Activated CD4-positive, alpha-beta memory T cell treated with anti-CD3 and anti-CD28 coated beads, Interleukin-2, amount 10 ng/mL, durations not matched to agents 7 days and 5 days (primary cell): ENCODE results near the gene CDCA8. TPM values are rescaled to one million over a fixed set of nuclear protein-coding genes. Genes with fewer than 3 reads are reported as not detected.

Experiments used
- CTCF ChIA-PET: fragments of 350-600 bp; sonication (Branson Sonifier 250); formaldehyde crosslinking; loops from one replicate; lab custom pipeline; 2021; ENCODE audit warnings: antibody characterized with exemption, inconsistent platforms; lab: Charles Lee
- POLR2A ChIA-PET: fragments of 350-600 bp; sonication (Branson Sonifier 250); formaldehyde crosslinking; loops from one replicate; lab custom pipeline; 2021; ENCODE audit warnings: antibody characterized with exemption; lab: Charles Lee
- DNase-seq: peaks from one replicate; pipeline ENCODE4 v3.0.0-alpha.2; 2020
- H3K27ac Mint-ChIP-seq: one replicate; pipeline ENCODE4 v1.8.0; 2021; ENCODE audit warnings: mild to moderate bottlenecking, mixed read lengths
- H3K27me3 Mint-ChIP-seq: one replicate; pipeline ENCODE4 v1.8.0; 2021; ENCODE audit warnings: mixed read lengths
- H3K36me3 Mint-ChIP-seq: one replicate; pipeline ENCODE4 v1.8.0; 2021; ENCODE audit warnings: low read depth, mixed read lengths
- H3K4me1 Mint-ChIP-seq: one replicate; pipeline ENCODE4 v1.8.0; 2021; ENCODE audit warnings: mixed read lengths
- H3K4me3 Mint-ChIP-seq: one replicate; pipeline ENCODE4 v1.8.0; 2021; ENCODE audit warnings: mild to moderate bottlenecking, mixed read lengths
- H3K9me3 Mint-ChIP-seq: one replicate; pipeline ENCODE4 v1.8.0; 2021; ENCODE audit warnings: mixed read lengths
- total RNA-seq, 2 experiments: library from RNA; stranded (reverse); gene quantifications; one replicate each; pipeline ENCODE4 v1.2.3, GENCODE V29; 2021

Gene CDCA8
- total RNA-seq, 2 experiments from 2014 or later, result 73.5 to 73.6 TPM

DNA sequence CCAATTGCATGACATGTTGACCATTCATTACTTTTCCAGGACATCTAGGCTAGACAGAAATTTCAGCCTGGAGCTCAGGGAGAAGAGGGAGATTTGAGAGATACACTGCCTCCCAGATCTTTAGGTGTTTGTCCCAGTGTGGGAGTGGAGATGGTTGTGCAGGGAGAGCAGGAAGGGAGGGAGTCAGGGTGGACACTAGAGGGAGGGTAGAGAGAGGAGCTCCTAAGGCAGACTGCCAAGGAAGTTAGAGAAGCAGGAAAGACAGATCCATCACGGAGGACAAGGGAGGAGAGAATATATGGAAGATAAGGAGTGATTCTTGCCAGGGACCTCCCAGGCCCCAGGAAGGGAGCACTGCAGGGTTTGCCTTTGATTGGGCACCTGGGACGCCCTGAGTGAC is 8.7 kb downstream of the CDCA8 start:
- no peak overlapping the region for H3K4me3 Mint-ChIP-seq
- POLR2A ChIA-PET, result interaction anchor here (0.8 to 2.8 kb wide), 2 partner anchors 9 kb away, joined by 3 to 17 read pairs; partner anchors contain the start of gene CDCA8
- CTCF ChIA-PET, result interaction anchor here (1.1 kb wide), 1 partner anchor 11 kb away, joined by 3 read pairs; a partner anchor contains a TSS
- H3K27ac Mint-ChIP-seq, result no peak overlapping the region
- H3K27me3 Mint-ChIP-seq, result no peaks in the 10 kb centered on the region
- no peak for DNase-seq
- H3K4me1 Mint-ChIP-seq, result peaks cover 28% of the 10 kb centered on the region
- no peaks in the 10 kb centered on the region for H3K9me3 Mint-ChIP-seq
- H3K36me3 Mint-ChIP-seq, result peaks cover 77% of the 10 kb centered on the region

DNA sequence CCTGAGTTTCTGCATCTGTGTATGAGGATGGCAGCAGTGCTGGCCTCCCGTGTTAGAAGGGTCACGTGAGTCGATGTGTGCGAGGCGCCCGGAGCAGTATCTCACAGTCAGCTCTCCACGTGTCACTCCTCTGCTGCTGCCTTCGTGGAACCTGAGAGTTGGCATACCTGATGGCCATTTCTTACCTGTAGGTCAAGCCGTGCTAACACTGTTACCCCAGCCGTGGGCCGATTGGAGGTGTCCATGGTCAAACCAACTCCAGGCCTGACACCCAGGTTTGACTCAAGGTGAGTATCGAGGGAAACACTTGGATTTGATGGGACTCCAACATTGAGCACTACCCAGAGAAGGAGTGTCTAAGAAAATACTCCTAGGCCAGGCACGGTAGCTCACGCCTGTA is 10.7 kb downstream of the CDCA8 start:
- ChIA-PET CTCF (no interaction called here), POLR2A (interaction anchor here (1.3 to 1.6 kb wide), 2 partner anchors 11 to 13 kb away, joined by 4 to 7 read pairs; partner anchors contain the start of gene CDCA8)
- no peak overlapping the region for H3K4me3 Mint-ChIP-seq
- H3K36me3 Mint-ChIP-seq, result peaks cover 81% of the 10 kb centered on the region
- H3K4me1 Mint-ChIP-seq, result peaks cover 13% of the 10 kb centered on the region
- H3K27ac Mint-ChIP-seq, result no peak overlapping the region
- no peaks in the 10 kb centered on the region for H3K27me3 Mint-ChIP-seq
- H3K9me3 Mint-ChIP-seq, result no peaks in the 10 kb centered on the region
- no peak for DNase-seq

DNA sequence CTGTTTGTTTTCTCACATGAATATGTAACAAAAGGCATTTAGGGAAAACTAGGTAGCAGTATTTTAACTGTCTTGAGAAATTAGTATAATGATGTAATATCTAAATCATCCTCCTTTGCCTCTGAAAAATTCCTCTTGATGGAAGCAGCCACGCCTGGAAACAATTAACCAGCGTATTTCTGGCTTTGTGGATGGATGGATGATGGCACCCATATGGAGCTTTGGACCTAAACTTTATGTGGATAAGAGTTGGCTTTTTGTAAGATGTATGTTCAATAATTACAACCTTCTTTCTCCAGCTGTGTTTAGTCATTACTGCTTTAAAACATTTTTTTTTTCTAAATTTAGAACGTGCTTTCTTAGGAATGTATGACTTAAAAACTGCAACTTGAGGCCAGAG is 12.7 kb downstream of the CDCA8 start:
- peaks cover 85% of the 10 kb centered on the region for H3K36me3 Mint-ChIP-seq
- H3K4me3 Mint-ChIP-seq, result no peak overlapping the region
- ChIA-PET CTCF (interaction anchor here (2.1 kb wide), 1 partner anchor 190 kb away, joined by 5 read pairs; the partner anchor contains the start of gene MEAF6), POLR2A (interaction anchor here (1.7 kb wide), 1 partner anchor 13 kb away, joined by 9 read pairs; the partner anchor contains the start of gene CDCA8)
- no peaks in the 10 kb centered on the region for H3K27me3 Mint-ChIP-seq
- H3K4me1 Mint-ChIP-seq, result peaks cover 2% of the 10 kb centered on the region
- DNase-seq, result no peak
- H3K9me3 Mint-ChIP-seq, result no peaks in the 10 kb centered on the region
- H3K27ac Mint-ChIP-seq, result no peak overlapping the region

DNA sequence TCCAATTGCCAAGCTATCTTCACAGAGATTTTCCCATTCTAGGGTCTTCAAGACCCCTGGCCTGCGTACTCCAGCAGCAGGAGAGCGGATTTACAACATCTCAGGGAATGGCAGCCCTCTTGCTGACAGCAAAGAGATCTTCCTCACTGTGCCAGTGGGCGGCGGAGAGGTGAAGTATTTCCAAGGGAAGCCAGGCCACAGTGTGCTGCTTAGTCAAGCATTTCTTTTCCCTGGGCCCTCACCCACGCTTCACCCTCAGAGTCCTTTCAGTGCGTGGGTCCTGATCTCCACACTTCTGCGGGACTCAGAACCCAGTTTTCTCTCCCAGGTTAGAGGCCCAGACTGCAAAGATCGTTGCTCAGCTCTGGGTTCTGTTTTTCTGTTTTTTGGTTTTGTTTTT is 13.1 kb downstream of the CDCA8 start:
- ChIA-PET CTCF (interaction anchor here (2.1 kb wide), 1 partner anchor 191 kb away, joined by 5 read pairs; the partner anchor contains the start of gene MEAF6), POLR2A (interaction anchor here (1.7 kb wide), 1 partner anchor 13 kb away, joined by 9 read pairs; the partner anchor contains the start of gene CDCA8)
- no peak for DNase-seq
- H3K27me3 Mint-ChIP-seq, result no peaks in the 10 kb centered on the region
- H3K27ac Mint-ChIP-seq, result no peak overlapping the region
- peaks cover 85% of the 10 kb centered on the region for H3K36me3 Mint-ChIP-seq
- H3K4me1 Mint-ChIP-seq, result peaks cover 2% of the 10 kb centered on the region
- no peak overlapping the region for H3K4me3 Mint-ChIP-seq
- H3K9me3 Mint-ChIP-seq, result no peaks in the 10 kb centered on the region

DNA sequence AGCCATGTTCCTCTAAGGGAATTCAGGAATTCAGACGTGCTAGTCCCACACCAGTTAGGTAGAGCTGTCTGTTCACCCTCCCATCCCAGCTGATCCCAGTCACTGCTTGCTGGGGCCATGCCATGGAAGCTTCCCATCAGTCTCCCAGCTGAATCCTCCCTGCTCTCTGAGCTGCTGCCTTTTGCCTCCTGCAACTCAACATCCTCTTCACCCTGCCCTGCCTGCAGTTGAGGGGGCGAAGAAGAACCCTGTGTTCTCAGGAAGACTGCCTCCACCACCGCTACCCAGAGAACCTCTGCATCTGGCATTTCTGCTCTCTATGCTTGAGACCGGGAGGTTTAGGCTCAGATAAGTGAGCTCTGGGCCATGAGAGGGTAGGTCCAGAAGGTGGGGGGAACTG is 16.2 kb downstream of the CDCA8 start:
- peaks cover 68% of the 10 kb centered on the region for H3K36me3 Mint-ChIP-seq
- H3K4me3 Mint-ChIP-seq, result no peak overlapping the region
- ChIA-PET POLR2A (interaction anchor here (1.0 kb wide), 1 partner anchor 15 kb away, joined by 3 read pairs; no protein-coding TSS in a partner anchor), CTCF (no interaction called here)
- no peaks in the 10 kb centered on the region for H3K9me3 Mint-ChIP-seq
- no peak overlapping the region for H3K27ac Mint-ChIP-seq
- peaks cover 2% of the 10 kb centered on the region for H3K4me1 Mint-ChIP-seq
- no peak for DNase-seq
- no peaks in the 10 kb centered on the region for H3K27me3 Mint-ChIP-seq

DNA sequence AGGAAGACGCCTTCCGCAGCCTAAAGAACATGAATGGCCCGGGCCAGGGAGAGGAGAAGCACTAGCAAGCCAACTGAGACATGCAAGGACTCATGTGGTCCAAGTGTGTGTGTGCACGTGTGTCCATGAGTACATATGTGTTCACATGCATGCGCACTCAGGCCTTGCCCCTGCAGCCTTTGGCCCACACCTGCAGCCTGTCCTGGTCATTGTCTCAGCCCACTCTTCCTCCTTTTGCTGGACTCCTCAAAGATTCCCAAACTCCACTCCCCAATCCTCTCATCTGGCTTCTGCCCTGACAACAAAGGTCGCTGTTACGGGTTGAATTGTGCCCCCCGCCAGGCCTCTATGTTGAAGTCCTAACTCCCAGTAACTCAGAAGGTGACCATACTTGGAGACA is 21.9 kb downstream of the CDCA8 start:
- Mint-ChIP-seq H3K4me1 (no peaks in the 10 kb centered on the region), H3K27me3 (no peaks in the 10 kb centered on the region), H3K9me3 (no peaks in the 10 kb centered on the region), H3K27ac (no peak overlapping the region), H3K36me3 (peaks cover 19% of the 10 kb centered on the region), H3K4me3 (no peak overlapping the region)
- CTCF ChIA-PET, result no interaction called here
- POLR2A ChIA-PET, result no interaction called here
- no peak for DNase-seq

DNA sequence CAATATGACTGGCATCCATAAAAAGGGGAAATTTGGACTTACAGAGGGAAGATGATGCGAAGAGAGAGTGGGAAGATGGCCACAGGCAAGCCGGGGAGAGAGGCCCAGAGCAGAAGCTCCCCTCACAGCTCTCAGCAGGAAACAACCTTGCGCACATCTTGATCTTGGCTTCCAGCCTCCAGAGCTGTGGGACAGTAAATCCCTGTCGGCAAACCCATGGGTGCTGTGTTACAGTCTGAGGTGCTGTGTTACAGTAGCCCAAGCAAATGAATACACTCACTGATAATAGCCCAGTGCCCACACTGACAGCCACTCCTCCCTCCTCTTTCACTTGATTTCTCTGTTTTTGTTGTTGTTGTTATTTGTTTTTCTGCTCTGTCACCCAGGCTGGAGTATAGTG is 22.4 kb downstream of the CDCA8 start:
- Mint-ChIP-seq H3K27ac (no peak overlapping the region), H3K9me3 (no peaks in the 10 kb centered on the region), H3K4me1 (no peaks in the 10 kb centered on the region), H3K27me3 (no peaks in the 10 kb centered on the region), H3K36me3 (peaks cover 15% of the 10 kb centered on the region), H3K4me3 (no peak overlapping the region)
- no peak for DNase-seq
- CTCF ChIA-PET, result no interaction called here
- POLR2A ChIA-PET, result no interaction called here

DNA sequence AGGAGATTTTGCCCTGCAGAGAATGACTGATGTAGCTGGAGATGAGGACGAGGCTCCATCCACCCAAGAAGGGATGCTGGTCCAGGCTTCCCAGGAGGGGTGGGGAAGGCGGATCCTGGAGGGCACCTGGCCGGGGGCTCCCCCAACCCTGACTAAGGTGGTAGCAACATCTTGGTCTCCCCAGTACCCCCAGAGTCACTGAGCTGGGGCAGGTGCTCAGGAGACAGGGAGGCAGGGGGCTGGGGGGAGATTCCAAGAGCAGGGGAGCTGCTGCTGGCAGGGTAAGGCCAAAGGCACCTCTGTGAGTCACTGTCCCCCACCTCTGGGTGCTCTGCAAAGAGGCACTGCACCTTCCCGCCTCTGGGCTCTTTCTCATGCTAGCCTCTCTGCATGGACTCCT is 24.0 kb downstream of the CDCA8 start:
- CTCF ChIA-PET, result no interaction called here
- peaks cover 8% of the 10 kb centered on the region for H3K36me3 Mint-ChIP-seq
- DNase-seq, result no peak
- no peak overlapping the region for H3K4me3 Mint-ChIP-seq
- no peaks in the 10 kb centered on the region for H3K27me3 Mint-ChIP-seq
- POLR2A ChIA-PET, result interaction anchor here (1.0 kb wide), 1 partner anchor 134 kb away, joined by 3 read pairs; no protein-coding TSS in a partner anchor
- no peaks in the 10 kb centered on the region for H3K9me3 Mint-ChIP-seq
- H3K27ac Mint-ChIP-seq, result no peak overlapping the region
- no peaks in the 10 kb centered on the region for H3K4me1 Mint-ChIP-seq

DNA sequence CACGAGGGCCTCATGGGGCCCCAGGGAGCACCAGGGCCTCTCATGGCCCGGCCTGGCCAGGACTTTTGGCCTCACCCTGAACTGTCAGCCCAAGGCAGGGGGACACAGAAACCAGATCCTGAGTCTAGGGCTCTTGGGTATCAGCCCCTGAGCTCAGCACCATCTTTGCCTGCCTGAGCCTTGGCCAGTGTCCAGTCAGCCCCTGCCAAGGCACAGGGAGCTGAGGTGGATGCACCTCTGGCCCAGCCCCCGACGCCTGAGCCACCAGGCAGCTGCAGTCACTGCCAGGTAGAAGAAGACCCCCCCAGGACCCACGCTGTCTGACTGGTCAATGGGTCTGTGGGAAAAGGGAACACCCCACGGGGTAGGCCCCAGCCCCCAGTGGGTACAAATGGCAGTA is 25.3 kb downstream of the CDCA8 start:
- no peak overlapping the region for H3K4me3 Mint-ChIP-seq
- CTCF ChIA-PET, result no interaction called here
- H3K4me1 Mint-ChIP-seq, result no peaks in the 10 kb centered on the region
- no peaks in the 10 kb centered on the region for H3K36me3 Mint-ChIP-seq
- no peaks in the 10 kb centered on the region for H3K9me3 Mint-ChIP-seq
- H3K27me3 Mint-ChIP-seq, result no peaks in the 10 kb centered on the region
- POLR2A ChIA-PET, result no interaction called here
- H3K27ac Mint-ChIP-seq, result no peak overlapping the region
- no peak for DNase-seq

DNA sequence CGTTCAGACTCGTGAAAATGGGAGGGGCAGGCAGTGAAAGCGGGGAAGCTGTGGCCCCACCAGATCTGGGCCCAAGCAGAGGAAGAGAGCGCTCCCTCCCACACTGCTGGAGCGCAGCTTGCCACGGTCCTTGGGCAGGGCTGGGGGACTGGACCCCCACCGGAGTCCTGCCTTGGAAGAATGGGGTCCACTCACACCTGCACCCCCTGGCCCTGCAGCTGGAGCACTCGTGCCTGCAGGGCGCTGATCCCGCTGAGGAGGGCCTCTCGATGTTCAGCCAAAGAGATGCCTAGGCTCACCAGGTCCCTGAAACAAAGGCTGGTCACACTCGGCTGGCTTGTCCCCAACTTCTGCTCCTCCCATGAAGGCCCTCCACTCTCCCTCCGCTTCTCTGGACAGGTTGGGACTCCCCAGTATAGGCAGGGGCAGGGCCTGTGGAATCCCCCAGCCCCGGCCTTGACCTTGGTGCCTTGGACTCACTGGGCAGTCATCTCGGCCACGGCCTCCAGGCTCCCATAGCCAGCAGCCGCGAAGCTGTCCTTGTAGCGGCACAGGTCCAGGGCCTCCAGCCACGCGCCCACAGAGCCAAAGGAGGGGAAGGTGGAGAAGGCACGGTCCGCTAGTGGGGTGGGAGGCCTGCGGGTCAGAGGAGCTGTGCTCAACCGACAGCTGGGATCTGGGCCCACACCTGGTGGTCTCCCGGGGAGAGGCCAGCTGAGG is 26.0 kb downstream of the CDCA8 start:
- H3K4me1 Mint-ChIP-seq, result no peaks in the 10 kb centered on the region
- CTCF ChIA-PET, result no interaction called here
- POLR2A ChIA-PET, result no interaction called here
- no peaks in the 10 kb centered on the region for H3K9me3 Mint-ChIP-seq
- H3K4me3 Mint-ChIP-seq, result no peak overlapping the region
- no peaks in the 10 kb centered on the region for H3K27me3 Mint-ChIP-seq
- H3K27ac Mint-ChIP-seq, result no peak overlapping the region
- DNase-seq, result no peak
- no peaks in the 10 kb centered on the region for H3K36me3 Mint-ChIP-seq

DNA sequence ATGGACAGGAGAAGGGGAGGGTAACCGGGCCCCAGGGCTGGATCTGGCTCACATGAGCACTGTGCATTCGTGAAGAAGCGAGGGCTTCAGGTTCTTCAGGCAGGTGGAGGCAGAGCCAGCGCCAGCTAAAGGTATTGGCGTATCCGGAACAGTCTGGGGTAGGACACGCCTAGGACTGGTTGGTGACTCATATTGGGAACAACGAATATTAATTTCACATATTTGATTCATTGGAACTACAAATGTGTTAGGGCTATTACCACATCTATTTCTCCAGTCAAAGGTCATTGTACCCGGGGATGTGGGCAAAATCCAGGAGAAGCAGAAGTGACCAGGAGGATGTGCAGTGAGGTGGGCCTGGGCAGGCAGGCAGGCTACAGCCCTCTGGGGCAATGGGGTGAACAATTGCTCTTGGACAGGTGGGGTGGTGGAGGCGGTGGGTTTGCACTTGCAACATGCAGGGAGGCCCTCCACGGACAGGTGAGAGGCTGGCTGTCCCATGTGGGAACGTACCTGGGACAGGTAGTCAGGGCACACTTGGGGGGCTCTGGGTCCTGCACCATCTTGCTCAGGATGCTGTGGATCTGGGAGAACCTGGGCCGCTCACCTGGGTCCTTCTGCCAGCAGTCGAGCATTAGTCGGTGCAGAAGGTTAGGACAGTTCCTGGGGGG is 26.7 kb downstream of the CDCA8 start:
- no peaks in the 10 kb centered on the region for H3K4me1 Mint-ChIP-seq
- H3K36me3 Mint-ChIP-seq, result no peaks in the 10 kb centered on the region
- no peaks in the 10 kb centered on the region for H3K27me3 Mint-ChIP-seq
- DNase-seq, result no peak
- no peaks in the 10 kb centered on the region for H3K9me3 Mint-ChIP-seq
- ChIA-PET POLR2A (no interaction called here), CTCF (no interaction called here)
- H3K4me3 Mint-ChIP-seq, result no peak overlapping the region
- H3K27ac Mint-ChIP-seq, result no peak overlapping the region

DNA sequence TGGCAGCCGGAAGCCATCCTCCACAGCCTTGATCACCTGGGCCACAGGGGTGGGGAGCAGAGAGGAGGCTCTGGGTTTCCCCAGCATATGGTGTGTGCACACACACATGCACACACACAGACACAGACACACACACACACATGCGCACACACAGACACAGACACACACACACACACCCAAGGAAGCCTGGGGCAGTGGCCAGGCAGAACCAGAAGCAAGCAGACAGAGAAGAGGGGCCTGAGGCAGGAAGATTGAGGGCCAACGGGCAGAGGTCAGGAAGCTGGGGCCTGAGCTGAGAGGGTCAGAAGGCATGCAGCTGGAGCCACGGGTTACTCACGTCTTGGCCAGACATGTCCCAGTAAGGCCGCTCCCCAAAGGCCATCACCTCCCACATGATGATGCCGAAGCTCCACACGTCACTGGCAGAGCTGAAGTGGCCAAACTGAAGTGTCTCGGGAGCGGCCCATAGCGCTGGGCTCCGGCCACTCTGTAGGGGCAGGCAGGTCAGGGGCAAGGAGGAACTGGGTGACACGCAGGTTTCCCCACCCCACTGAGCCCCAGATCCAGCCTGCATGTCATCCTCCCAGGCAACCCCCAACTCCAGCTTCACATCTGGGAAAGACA is 27.4 kb downstream of the CDCA8 start:
- no peak overlapping the region for H3K27ac Mint-ChIP-seq
- CTCF ChIA-PET, result no interaction called here
- H3K4me1 Mint-ChIP-seq, result no peaks in the 10 kb centered on the region
- no peak for DNase-seq
- no peaks in the 10 kb centered on the region for H3K9me3 Mint-ChIP-seq
- POLR2A ChIA-PET, result no interaction called here
- no peaks in the 10 kb centered on the region for H3K36me3 Mint-ChIP-seq
- H3K27me3 Mint-ChIP-seq, result no peaks in the 10 kb centered on the region
- no peak overlapping the region for H3K4me3 Mint-ChIP-seq
